Measurements from ENCODE around the gene CAST.

Gene CAST

GRCh38 chr5:96775689-96776088, 113.5 kb downstream of the CAST start:
- TF ChIP-seq, protein P1, sequence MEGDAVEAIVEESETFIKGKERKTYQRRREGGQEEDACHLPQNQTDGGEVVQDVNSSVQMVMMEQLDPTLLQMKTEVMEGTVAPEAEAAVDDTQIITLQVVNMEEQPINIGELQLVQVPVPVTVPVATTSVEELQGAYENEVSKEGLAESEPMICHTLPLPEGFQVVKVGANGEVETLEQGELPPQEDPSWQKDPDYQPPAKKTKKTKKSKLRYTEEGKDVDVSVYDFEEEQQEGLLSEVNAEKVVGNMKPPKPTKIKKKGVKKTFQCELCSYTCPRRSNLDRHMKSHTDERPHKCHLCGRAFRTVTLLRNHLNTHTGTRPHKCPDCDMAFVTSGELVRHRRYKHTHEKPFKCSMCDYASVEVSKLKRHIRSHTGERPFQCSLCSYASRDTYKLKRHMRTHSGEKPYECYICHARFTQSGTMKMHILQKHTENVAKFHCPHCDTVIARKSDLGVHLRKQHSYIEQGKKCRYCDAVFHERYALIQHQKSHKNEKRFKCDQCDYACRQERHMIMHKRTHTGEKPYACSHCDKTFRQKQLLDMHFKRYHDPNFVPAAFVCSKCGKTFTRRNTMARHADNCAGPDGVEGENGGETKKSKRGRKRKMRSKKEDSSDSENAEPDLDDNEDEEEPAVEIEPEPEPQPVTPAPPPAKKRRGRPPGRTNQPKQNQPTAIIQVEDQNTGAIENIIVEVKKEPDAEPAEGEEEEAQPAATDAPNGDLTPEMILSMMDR (IDR thresholded peaks at IDR 0.05; ENCODE audit: insufficient read depth, missing control alignments) = no peak
- FAIRE-seq = no peak
- no peak for DNase-seq (ENCODE audit: insufficient read length, low spot score)

- FAIRE-seq (no peak), DNase-seq (ENCODE audit: insufficient read length, low spot score) (no peak)
- TF ChIP-seq, protein P1 (IDR thresholded peaks at IDR 0.05; ENCODE audit: insufficient read depth, missing control alignments) = no peak
These were observed 114.4 kb downstream of the CAST start for GRCh38 chr5:96776621-96777020.

GRCh38 chr5:96778409-96778808, 116.2 kb downstream of the CAST start:
- DNase-seq (ENCODE audit: insufficient read length, low spot score) (no peak), FAIRE-seq (no peak)
- TF ChIP-seq, protein P1 (IDR thresholded peaks at IDR 0.05; ENCODE audit: insufficient read depth, missing control alignments) = no peak

DNA sequence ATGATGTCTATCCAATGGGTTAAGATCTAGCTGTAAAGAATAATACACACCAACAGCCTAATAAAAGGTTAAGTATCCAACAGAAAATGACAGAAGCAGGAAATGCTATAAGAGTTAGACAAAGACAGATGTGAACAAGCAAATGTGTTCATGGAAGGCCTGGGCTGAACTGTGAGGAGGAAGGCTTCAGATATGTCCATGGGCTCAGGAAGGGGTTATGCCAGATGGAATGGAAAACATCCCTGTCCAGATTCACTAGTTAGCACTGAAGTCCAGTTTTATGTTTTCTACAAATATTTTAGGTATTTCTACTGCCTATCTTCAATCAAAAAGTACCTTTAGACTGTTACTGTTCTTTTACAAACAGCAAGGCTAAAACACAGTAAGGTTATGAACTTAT, 118.5 kb downstream of the CAST start:
- TF ChIP-seq, protein P1 (IDR thresholded peaks at IDR 0.05; ENCODE audit: insufficient read depth, missing control alignments) = no peak
- DNase-seq (ENCODE audit: insufficient read length, low spot score) (no peak), FAIRE-seq (no peak)

DNA sequence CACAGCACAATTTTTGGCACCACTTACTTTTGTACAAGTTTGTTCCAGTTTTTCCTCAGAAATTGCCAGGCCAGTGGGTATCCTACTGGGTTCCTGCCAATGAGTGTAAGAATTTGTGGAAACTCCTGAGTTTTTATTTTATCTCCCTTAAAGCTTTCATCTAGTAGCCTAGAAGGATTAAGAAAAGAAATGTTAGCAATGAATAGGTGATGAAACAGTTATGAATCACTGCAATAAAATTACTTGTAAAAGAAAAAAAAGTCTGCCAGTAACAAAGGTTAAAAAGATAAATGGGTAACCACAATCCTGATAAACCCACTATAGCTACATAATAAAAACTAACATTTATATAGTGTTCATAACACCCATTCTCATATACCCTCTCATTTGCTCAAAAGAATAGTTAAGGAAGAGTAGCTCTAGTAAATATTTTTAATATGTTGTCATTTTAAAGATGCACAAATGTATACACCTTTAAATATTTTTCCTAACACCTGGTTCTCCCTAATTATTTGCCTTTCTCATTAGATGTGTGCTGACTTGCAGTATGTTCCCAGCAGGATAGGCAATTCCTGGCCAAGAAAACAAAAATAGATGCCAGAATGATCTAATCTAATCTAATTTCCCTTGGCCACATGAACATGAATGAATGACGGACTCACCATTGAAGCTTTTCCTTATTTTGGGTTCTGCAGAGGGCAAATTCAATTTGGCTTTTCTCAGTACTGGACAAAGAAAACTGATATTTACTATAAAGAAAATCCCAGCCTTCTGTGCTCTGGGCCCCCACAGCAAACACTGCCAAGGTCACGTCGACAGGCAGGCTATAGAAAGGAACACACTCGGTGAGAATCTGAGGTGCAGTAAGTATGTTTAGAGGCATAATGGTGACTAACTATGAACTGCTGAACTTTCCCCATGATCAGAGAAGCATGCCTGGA, 119.1 kb downstream of the CAST start:
- TF ChIP-seq, protein P1 (IDR thresholded peaks at IDR 0.05; ENCODE audit: insufficient read depth, missing control alignments) = no peak
- DNase-seq (ENCODE audit: insufficient read length, low spot score) = no peak
- FAIRE-seq = no peak

- DNase-seq (ENCODE audit: insufficient read length, low spot score) = no peak
- no peak for FAIRE-seq
- TF ChIP-seq, protein P1 (IDR thresholded peaks at IDR 0.05; ENCODE audit: insufficient read depth, missing control alignments) = no peak
These were observed 121.2 kb downstream of the CAST start for GRCh38 chr5:96783326-96783725.
